ENCODE results near the gene LRRTM3. TPM values are rescaled to one million over a fixed set of nuclear protein-coding genes. Genes with fewer than 3 reads are reported as not detected.

Gene LRRTM3
- total RNA-seq, 1 experiment from 2014 or later, result 0.96 TPM

- H2BK120ac ChIP-seq (ENCODE audit: low read depth, low read length, poor library complexity, severe bottlenecking), result no peak overlapping the region
- no peak overlapping the region for H3T11ph ChIP-seq (ENCODE audit: low read length)
- H2BK5ac ChIP-seq (ENCODE audit: insufficient read length, low read length), result no peak overlapping the region
- H3K79me1 ChIP-seq (ENCODE audit: insufficient read depth, low read depth, low read length, poor library complexity, severe bottlenecking), result no peaks in the 10 kb centered on the region
- H2AK5ac ChIP-seq (ENCODE audit: insufficient read length, low read length), result no peak overlapping the region
- Mint-ChIP-seq H3K36me3 (ENCODE audit: insufficient read depth in 1 of 3, low read depth in 3 of 3) (no peaks in the 10 kb centered on the region), H3K9me3 (no peaks in the 10 kb centered on the region), H3K27ac (no peak overlapping the region), H3K4me3 (no peak overlapping the region), H3K4me1 (no peaks in the 10 kb centered on the region), H3K27me3 (ENCODE audit: low read depth) (no peaks in the 10 kb centered on the region)
- no peak overlapping the region for H3K18ac ChIP-seq (ENCODE audit: insufficient read length, low read depth, low read length)
- H3K4me1 ChIP-seq (ENCODE audit: insufficient read depth, low read length), result no peaks in the 10 kb centered on the region
- no peak overlapping the region for H4K5ac ChIP-seq (ENCODE audit: insufficient read length, low read depth, low read length)
- no peak overlapping the region for H3K14ac ChIP-seq (ENCODE audit: insufficient read depth, low read length)
- no peak overlapping the region for H3K27ac ChIP-seq (ENCODE audit: insufficient read length, low read depth, low read length)
- no peak overlapping the region for H2AFZ ChIP-seq (ENCODE audit: low read length)
- H4K20me1 ChIP-seq (ENCODE audit: control insufficient read depth, insufficient read depth, insufficient read length), result no peaks in the 10 kb centered on the region
- H3K79me2 ChIP-seq (ENCODE audit: insufficient read depth, low read length), result no peaks in the 10 kb centered on the region
- no peaks in the 10 kb centered on the region for H3K23me2 ChIP-seq (ENCODE audit: insufficient read length, low read depth, low read length, poor library complexity, severe bottlenecking)
- no peak overlapping the region for H4K91ac ChIP-seq (ENCODE audit: insufficient read length, low read depth, low read length)
- no CpG with 5 or more reads among the region's 3 CpGs for WGBS (ENCODE audit: extremely low coverage, insufficient read length, low lambda C conversion rate)
- DNase-seq, result no peak
- H3K4ac ChIP-seq (ENCODE audit: low read depth, low read length), result no peak overlapping the region
- H2BK20ac ChIP-seq (ENCODE audit: low read depth, low read length, poor library complexity, severe bottlenecking), result no peak overlapping the region
- no peaks in the 10 kb centered on the region for H3K27me3 ChIP-seq (ENCODE audit: insufficient read depth, low read length)
- H2BK12ac ChIP-seq (ENCODE audit: insufficient read length, low read depth, low read length), result no peak overlapping the region
- TF ChIP-seq, protein P1, sequence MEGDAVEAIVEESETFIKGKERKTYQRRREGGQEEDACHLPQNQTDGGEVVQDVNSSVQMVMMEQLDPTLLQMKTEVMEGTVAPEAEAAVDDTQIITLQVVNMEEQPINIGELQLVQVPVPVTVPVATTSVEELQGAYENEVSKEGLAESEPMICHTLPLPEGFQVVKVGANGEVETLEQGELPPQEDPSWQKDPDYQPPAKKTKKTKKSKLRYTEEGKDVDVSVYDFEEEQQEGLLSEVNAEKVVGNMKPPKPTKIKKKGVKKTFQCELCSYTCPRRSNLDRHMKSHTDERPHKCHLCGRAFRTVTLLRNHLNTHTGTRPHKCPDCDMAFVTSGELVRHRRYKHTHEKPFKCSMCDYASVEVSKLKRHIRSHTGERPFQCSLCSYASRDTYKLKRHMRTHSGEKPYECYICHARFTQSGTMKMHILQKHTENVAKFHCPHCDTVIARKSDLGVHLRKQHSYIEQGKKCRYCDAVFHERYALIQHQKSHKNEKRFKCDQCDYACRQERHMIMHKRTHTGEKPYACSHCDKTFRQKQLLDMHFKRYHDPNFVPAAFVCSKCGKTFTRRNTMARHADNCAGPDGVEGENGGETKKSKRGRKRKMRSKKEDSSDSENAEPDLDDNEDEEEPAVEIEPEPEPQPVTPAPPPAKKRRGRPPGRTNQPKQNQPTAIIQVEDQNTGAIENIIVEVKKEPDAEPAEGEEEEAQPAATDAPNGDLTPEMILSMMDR (conservative IDR thresholded peaks at IDR 0.05), result no peak
- H3K9me3 ChIP-seq (ENCODE audit: control insufficient read depth, low read depth, low read length), result no peaks in the 10 kb centered on the region
- no peak overlapping the region for H4K8ac ChIP-seq (replicated peaks; ENCODE audit: insufficient read length, low read depth, low read length)
- H2BK15ac ChIP-seq (ENCODE audit: low read depth, low read length), result no peak overlapping the region
- no peak overlapping the region for H3K23ac ChIP-seq (ENCODE audit: insufficient read length, low read depth, low read length)
- no peak overlapping the region for H3K4me2 ChIP-seq (ENCODE audit: insufficient read depth, insufficient read length, low read length)
- H3K9ac ChIP-seq (ENCODE audit: extremely low read depth, insufficient read length, low read length), result no peak overlapping the region
- no peak overlapping the region for H3K56ac ChIP-seq (ENCODE audit: insufficient read length, low read depth, low read length)
Measured at GRCh38 chr10:67011981-67012380, 86.1 kb downstream of the LRRTM3 start.
